ENCODE results near the gene COMMD7. TPM values are rescaled to one million over a fixed set of nuclear protein-coding genes. Genes with fewer than 3 reads are reported as not detected.

The COMMD7 gene
- total RNA-seq, 4 donors from 2014 or later, result 20.3 to 28.9 (median 23.4) TPM

DNA sequence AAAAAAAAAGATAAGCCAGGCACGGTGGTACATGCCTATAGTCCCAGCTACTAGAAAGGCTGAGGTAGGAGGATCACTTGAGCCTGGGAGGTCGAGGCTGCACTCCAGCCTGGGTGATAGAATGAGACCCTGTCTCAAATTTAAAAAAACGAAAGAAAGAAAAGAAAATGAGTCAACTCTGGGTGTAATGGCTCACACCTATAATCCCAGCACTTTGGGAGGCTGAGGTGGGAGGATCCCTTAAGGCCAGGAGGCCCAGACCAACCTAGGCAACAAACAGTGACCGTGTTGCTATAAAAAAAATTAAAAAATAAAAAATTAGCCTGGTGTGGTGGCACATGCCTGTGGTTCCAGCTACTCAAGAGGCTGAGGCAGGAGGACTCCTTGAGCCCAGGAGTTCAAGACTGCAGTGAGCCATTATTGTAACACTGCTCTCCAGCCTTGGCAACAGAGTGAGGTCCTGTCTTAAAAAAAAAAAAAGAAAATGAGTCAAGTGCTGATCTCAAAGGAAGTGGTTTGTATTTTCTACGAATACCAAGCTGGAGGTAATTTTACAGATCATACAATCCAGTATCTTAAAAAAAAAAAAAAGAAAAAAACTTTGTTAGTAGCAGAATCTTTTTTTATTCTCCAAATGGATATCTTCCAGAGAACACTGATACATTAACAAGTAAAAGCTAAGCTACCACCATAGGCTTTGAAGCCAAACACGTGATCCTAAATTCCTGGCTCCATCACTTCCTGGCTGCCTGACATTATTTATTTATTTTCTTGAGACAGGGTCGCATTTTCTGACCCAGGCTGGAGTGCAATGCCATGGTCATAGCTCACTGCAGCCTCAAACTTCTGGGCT lies 5.7 kb downstream of the COMMD7 start:
- TF ChIP-seq, protein P1, sequence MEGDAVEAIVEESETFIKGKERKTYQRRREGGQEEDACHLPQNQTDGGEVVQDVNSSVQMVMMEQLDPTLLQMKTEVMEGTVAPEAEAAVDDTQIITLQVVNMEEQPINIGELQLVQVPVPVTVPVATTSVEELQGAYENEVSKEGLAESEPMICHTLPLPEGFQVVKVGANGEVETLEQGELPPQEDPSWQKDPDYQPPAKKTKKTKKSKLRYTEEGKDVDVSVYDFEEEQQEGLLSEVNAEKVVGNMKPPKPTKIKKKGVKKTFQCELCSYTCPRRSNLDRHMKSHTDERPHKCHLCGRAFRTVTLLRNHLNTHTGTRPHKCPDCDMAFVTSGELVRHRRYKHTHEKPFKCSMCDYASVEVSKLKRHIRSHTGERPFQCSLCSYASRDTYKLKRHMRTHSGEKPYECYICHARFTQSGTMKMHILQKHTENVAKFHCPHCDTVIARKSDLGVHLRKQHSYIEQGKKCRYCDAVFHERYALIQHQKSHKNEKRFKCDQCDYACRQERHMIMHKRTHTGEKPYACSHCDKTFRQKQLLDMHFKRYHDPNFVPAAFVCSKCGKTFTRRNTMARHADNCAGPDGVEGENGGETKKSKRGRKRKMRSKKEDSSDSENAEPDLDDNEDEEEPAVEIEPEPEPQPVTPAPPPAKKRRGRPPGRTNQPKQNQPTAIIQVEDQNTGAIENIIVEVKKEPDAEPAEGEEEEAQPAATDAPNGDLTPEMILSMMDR (IDR thresholded peaks at IDR 0.05; ENCODE audit: low read depth), result no peak

DNA sequence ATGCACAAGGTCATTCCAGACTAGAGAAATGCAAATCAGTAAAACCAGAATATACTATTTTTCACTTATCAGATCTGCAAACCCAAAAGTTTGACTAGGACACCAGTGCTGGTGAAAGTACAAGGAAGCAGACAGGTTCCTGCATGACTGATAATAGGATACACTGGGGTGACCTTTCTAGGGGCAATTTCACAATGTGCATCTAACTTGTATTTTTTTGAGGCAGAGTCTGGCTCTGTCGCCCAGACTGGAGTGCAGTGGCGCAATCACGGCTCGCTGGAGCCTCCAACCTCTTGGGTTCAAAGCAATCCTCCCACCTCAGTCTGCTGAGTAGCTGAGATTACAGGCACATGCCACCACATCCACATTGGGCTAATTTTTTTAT lies 11.4 kb downstream of the COMMD7 start:
- TF ChIP-seq, protein P1 (IDR thresholded peaks at IDR 0.05; ENCODE audit: low read depth), result no peak

DNA sequence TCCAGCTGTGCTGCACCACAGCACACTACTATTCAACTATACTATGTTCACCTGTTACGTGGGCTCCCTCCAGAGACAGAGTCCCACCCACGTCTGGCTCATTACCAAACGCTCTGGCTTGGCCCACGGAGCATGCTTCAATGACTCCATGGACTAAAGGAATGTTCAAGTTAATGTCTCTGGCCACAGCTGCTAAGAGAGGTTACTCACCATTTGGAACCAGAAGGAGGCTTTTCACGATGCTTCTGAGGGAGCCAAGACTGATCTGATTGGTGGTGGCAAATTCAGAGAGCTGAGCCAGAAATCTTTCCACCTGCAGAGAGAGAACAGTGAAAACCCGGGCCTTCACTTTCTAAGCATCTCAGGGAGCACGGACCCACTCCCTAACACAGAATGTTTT lies 15.6 kb downstream of the COMMD7 start:
- TF ChIP-seq, protein P1 (IDR thresholded peaks at IDR 0.05; ENCODE audit: low read depth), result no peak

DNA sequence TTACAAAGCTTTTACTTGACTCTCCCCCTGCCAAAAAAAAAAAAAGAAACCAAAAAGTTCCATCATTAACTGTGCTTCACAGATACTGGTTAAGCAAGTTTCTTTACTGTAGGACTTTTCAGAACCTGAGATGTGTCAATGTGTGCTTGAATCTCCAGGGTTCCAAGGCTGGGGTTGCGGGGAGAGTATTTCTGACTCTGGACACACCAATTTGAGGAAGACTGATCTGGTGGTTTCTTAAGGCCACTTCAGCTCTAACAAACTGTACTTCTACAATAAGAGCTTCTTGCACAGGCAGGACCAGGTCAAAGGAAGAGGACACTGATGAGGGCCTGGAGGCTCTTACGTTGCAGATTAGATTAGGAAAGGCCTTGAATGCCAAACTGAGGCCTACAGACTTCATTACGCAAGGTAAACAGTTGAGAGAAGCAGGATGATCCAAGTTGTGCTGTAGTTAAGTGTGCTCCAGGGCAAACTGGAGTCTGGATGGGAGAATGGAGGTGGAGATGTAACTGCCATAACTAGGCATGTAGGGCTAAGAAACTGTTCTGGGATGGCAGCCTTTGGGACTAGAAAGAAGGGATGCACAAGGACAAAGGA lies 24.4 kb downstream of the COMMD7 start:
- TF ChIP-seq, protein P1 (IDR thresholded peaks at IDR 0.05; ENCODE audit: low read depth), result no peak

DNA sequence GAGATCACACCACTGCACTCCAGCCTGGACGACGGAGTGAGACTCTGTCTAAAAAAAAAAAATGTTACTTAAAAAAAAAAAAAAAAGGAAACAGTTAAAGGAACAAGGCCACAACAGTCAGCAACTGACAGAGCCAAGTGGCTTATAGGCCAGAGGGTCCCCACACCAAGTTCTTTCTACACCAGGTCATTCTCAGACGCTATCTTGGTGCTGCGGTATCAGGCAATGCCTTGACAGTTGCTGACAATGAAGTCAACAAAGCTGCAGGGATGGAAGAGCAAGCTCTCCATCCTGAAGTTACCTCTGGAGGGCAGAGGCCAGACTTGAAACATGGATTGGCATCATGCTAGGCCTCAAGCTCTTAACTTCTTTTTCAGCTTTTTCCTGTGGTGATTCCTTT lies 31.9 kb downstream of the COMMD7 start:
- TF ChIP-seq, protein P1 (IDR thresholded peaks at IDR 0.05; ENCODE audit: low read depth), result no peak

DNA sequence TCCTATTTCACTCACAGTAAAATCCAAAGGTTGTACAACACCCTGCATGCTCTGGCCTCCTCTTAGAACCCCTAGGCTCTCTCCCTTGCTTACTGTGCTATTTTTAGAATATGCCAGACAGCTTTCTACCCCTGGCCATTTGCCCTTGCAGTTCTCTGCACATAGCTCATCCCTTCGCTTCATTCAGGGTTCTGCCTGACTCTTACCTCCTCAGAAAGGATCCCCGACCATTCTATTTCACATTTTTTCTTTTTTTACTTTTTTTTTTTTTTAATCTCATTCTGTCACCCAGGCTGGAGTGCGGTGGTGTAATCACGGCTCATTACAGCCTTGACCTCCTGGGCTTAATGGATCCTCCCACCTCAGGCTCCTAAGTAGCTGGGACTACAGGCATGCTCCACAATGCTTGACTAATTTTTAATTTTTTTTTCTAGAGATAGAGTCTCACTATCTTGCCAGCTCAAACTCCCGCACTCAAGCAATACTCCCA lies 33.6 kb downstream of the COMMD7 start:
- TF ChIP-seq, protein P1 (IDR thresholded peaks at IDR 0.05; ENCODE audit: low read depth), result no peak

Data from subcutaneous adipose tissue (tissue), 4 donors.